Duodenal mucosa (tissue), 2 donors: ENCODE data around the gene TMEM175.

Experiments used
- H3K27ac ChIP-seq: one replicate; pipeline ENCODE4 v1.7.0; 2013; ENCODE audit warnings: low read depth, low read length
- H3K27me3 ChIP-seq, 2 donors: one replicate each; pipeline ENCODE4 v1.7.0; 2013; ENCODE audit warnings: low read length in 2 of 2, control low read depth in 1 of 2; ENCODE audit not compliant: insufficient read depth in 2 of 2, control insufficient read depth in 1 of 2
- H3K36me3 ChIP-seq, 2 donors: one replicate each; pipeline ENCODE4 v1.7.0; 2013; ENCODE audit warnings: low read length in 2 of 2, control low read depth in 1 of 2; ENCODE audit not compliant: insufficient read depth in 2 of 2, control insufficient read depth in 1 of 2
- H3K4me1 ChIP-seq, 2 donors: one replicate each; pipeline ENCODE4 v1.7.0; 2013; ENCODE audit warnings: low read length in 2 of 2, control low read depth in 1 of 2; ENCODE audit not compliant: insufficient read depth in 2 of 2, control insufficient read depth in 1 of 2
- H3K4me3 ChIP-seq, 2 donors: one replicate each; pipeline ENCODE4 v1.7.0; 2013; ENCODE audit warnings: low read length in 2 of 2, low read depth in 1 of 2
- H3K9ac ChIP-seq, 2 donors: one replicate each; pipeline ENCODE4 v1.7.0; 2013; ENCODE audit warnings: low read length in 2 of 2, low read depth in 1 of 2
- H3K9me3 ChIP-seq, 2 donors: one replicate each; pipeline ENCODE4 v1.7.0; 2013; ENCODE audit warnings: low read length in 2 of 2, control low read depth in 1 of 2; ENCODE audit not compliant: control insufficient read depth in 1 of 2

Gene TMEM175

GRCh38 chr4:889516-889915, 42.7 kb upstream of the TMEM175 start:
- no peaks in the 10 kb centered on the region for H3K9me3 ChIP-seq
- no peak overlapping the region for H3K27ac ChIP-seq
- no peaks in the 10 kb centered on the region for H3K4me1 ChIP-seq
- H3K4me3 ChIP-seq, result no peak overlapping the region
- no peak overlapping the region for H3K9ac ChIP-seq
- no peaks in the 10 kb centered on the region for H3K27me3 ChIP-seq
- peaks cover 44 to 89% of the 10 kb centered on the region in 2 donors for H3K36me3 ChIP-seq

GRCh38 chr4:890036-890695, 42.1 kb upstream of the TMEM175 start:
- H3K9ac ChIP-seq, result no peak overlapping the region
- H3K4me1 ChIP-seq, result no peaks in the 10 kb centered on the region
- no peaks in the 10 kb centered on the region for H3K9me3 ChIP-seq
- H3K36me3 ChIP-seq, result peaks cover 44 to 86% of the 10 kb centered on the region in 2 donors
- H3K4me3 ChIP-seq, result no peak overlapping the region
- H3K27me3 ChIP-seq, result no peaks in the 10 kb centered on the region
- no peak overlapping the region for H3K27ac ChIP-seq

GRCh38 chr4:891747-892146, 40.5 kb upstream of the TMEM175 start:
- H3K4me1 ChIP-seq, result no peaks in the 10 kb centered on the region
- H3K36me3 ChIP-seq, result peaks cover 48 to 87% of the 10 kb centered on the region in 2 donors
- H3K27me3 ChIP-seq, result no peaks in the 10 kb centered on the region

GRCh38 chr4:892780-893179, 39.5 kb upstream of the TMEM175 start:
- Histone ChIP-seq H3K27me3 (no peaks in the 10 kb centered on the region), H3K4me1 (no peaks in the 10 kb centered on the region), H3K27ac (no peak overlapping the region), H3K9ac (no peak overlapping the region), H3K9me3 (no peaks in the 10 kb centered on the region), H3K4me3 (no peak overlapping the region), H3K36me3 (peaks cover 43 to 87% of the 10 kb centered on the region in 2 donors)

More at GRCh38 chr4:891747-892146, 40.5 kb upstream of the TMEM175 start:
- no peaks in the 10 kb centered on the region for H3K9me3 ChIP-seq
- no peak overlapping the region for H3K4me3 ChIP-seq
- no peak overlapping the region for H3K9ac ChIP-seq
- no peak overlapping the region for H3K27ac ChIP-seq

- Histone ChIP-seq H3K27ac (no peak overlapping the region), H3K27me3 (no peaks in the 10 kb centered on the region), H3K9ac (no peak overlapping the region), H3K9me3 (no peaks in the 10 kb centered on the region), H3K36me3 (peaks cover 43 to 84% of the 10 kb centered on the region in 2 donors), H3K4me3 (no peak overlapping the region), H3K4me1 (no peaks in the 10 kb centered on the region)
These were observed 38.8 kb upstream of the TMEM175 start for GRCh38 chr4:893276-893994.

- no peaks in the 10 kb centered on the region for H3K27me3 ChIP-seq
- H3K9ac ChIP-seq, result no peak overlapping the region
- H3K4me1 ChIP-seq, result no peaks in the 10 kb centered on the region
- peaks cover 41 to 83% of the 10 kb centered on the region in 2 donors for H3K36me3 ChIP-seq
- no peak overlapping the region for H3K27ac ChIP-seq
- no peaks in the 10 kb centered on the region for H3K9me3 ChIP-seq
- no peak overlapping the region for H3K4me3 ChIP-seq
These were observed 38.1 kb upstream of the TMEM175 start for GRCh38 chr4:893995-894705.

GRCh38 chr4:895596-895995, 36.7 kb upstream of the TMEM175 start:
- no peaks in the 10 kb centered on the region for H3K4me1 ChIP-seq
- no peaks in the 10 kb centered on the region for H3K27me3 ChIP-seq
- no peak overlapping the region for H3K9ac ChIP-seq
- peaks cover 35 to 84% of the 10 kb centered on the region in 2 donors for H3K36me3 ChIP-seq
- H3K4me3 ChIP-seq, result no peak overlapping the region
- H3K9me3 ChIP-seq, result no peaks in the 10 kb centered on the region
- H3K27ac ChIP-seq, result no peak overlapping the region

- Histone ChIP-seq H3K27me3 (no peaks in the 10 kb centered on the region), H3K4me1 (no peaks in the 10 kb centered on the region), H3K9ac (no peak overlapping the region), H3K4me3 (no peak overlapping the region), H3K27ac (no peak overlapping the region), H3K9me3 (no peaks in the 10 kb centered on the region), H3K36me3 (peaks cover 35 to 85% of the 10 kb centered on the region in 2 donors)
These were observed 36.0 kb upstream of the TMEM175 start for GRCh38 chr4:896216-896615.

- H3K36me3 ChIP-seq, result peaks cover 38 to 89% of the 10 kb centered on the region in 2 donors
- no peaks in the 10 kb centered on the region for H3K9me3 ChIP-seq
- H3K9ac ChIP-seq, result no peak overlapping the region
- no peaks in the 10 kb centered on the region for H3K27me3 ChIP-seq
- no peaks in the 10 kb centered on the region for H3K4me1 ChIP-seq
- no peak overlapping the region for H3K27ac ChIP-seq
- no peak overlapping the region for H3K4me3 ChIP-seq
These were observed 35.6 kb upstream of the TMEM175 start for GRCh38 chr4:896630-897029.

- no peaks in the 10 kb centered on the region for H3K9me3 ChIP-seq
- H3K36me3 ChIP-seq, result peaks cover 32 to 84% of the 10 kb centered on the region in 2 donors
- no peaks in the 10 kb centered on the region for H3K27me3 ChIP-seq
- H3K27ac ChIP-seq, result no peak overlapping the region
- no peak overlapping the region for H3K4me3 ChIP-seq
- H3K9ac ChIP-seq, result no peak overlapping the region
- no peaks in the 10 kb centered on the region for H3K4me1 ChIP-seq
These were observed 34.1 kb upstream of the TMEM175 start for GRCh38 chr4:898123-898522.
